Neuronal stem cell (in vitro differentiated cells): ENCODE data around the gene FUBP1.

Experiments
- DNase-seq: peaks from one replicate; pipeline ENCODE4 v3.0.0-alpha.2; 2013; ENCODE audit warnings: low spot score
- H2AFZ ChIP-seq: one replicate; pipeline ENCODE4 v1.6.1; 2013; ENCODE audit warnings: mild to moderate bottlenecking, low read length, inconsistent platforms
- H2AK5ac ChIP-seq: 2 replicates; pipeline ENCODE4 v1.6.1; 2013; ENCODE audit warnings: low read depth, mild to moderate bottlenecking, inconsistent platforms, low read length, moderate library complexity, mixed read lengths
- H2BK120ac ChIP-seq: 2 replicates; pipeline ENCODE4 v1.6.1; 2013; ENCODE audit warnings: low read depth, mild to moderate bottlenecking, inconsistent platforms, low read length, moderate library complexity, mixed read lengths
- H2BK12ac ChIP-seq: one replicate; pipeline ENCODE4 v1.6.1; 2013; ENCODE audit warnings: low read length, inconsistent platforms
- H2BK15ac ChIP-seq: 2 replicates; pipeline ENCODE4 v1.6.1; 2013; ENCODE audit warnings: mild to moderate bottlenecking, low read length, inconsistent platforms, mixed read lengths
- H2BK5ac ChIP-seq: one replicate; pipeline ENCODE4 v1.6.1; 2013; ENCODE audit warnings: inconsistent platforms, mild to moderate bottlenecking, low read length, moderate library complexity
- H3K14ac ChIP-seq: one replicate; pipeline ENCODE4 v1.6.1; 2013; ENCODE audit warnings: low read length, inconsistent platforms
- H3K18ac ChIP-seq: 2 replicates; pipeline ENCODE4 v1.6.1; 2013; ENCODE audit warnings: low read length, inconsistent platforms
- H3K23ac ChIP-seq: 2 replicates; pipeline ENCODE4 v1.6.1; 2013; ENCODE audit warnings: low read depth, mild to moderate bottlenecking, mixed read lengths, low read length, inconsistent platforms; ENCODE audit not compliant: poor library complexity
- H3K27ac ChIP-seq: replicated peaks from 3 replicates; pipeline ENCODE4 v1.5.1; 2013; ENCODE audit warnings: low read length, inconsistent platforms
- H3K27me3 ChIP-seq, 3 experiments: 2 replicates each; pipeline ENCODE4 v1.6.1; 2013; ENCODE audit warnings: low read length in 3 of 3, mild to moderate bottlenecking in 2 of 3, inconsistent platforms in 1 of 3, low read depth in 1 of 3, mixed read lengths in 1 of 3, moderate library complexity in 1 of 3; ENCODE audit not compliant: control insufficient read depth in 3 of 3, insufficient read depth in 3 of 3
- H3K36me3 ChIP-seq, 2 donors: replicated peaks in 1 of 2; 2 replicates each; pipeline ENCODE4 v1.6.1; 2013; ENCODE audit warnings: low read length in 2 of 2; ENCODE audit not compliant: control insufficient read depth in 2 of 2, insufficient read depth in 2 of 2
- H3K4ac ChIP-seq: 2 replicates; pipeline ENCODE4 v1.6.1; 2013; ENCODE audit warnings: inconsistent platforms, mild to moderate bottlenecking, low read length, moderate library complexity
- H3K4me1 ChIP-seq, 2 donors: 1 replicate in 1 of 2; 2 replicates in 1 of 2; pipeline ENCODE4 v1.6.1; 2013; ENCODE audit warnings: low read length in 2 of 2, low read depth in 1 of 2; ENCODE audit not compliant: control insufficient read depth in 2 of 2, insufficient read depth in 1 of 2
- H3K4me2 ChIP-seq: one replicate; pipeline ENCODE4 v1.6.1; 2013; ENCODE audit warnings: mild to moderate bottlenecking, low read length, inconsistent platforms; ENCODE audit not compliant: insufficient read depth, poor library complexity, severe bottlenecking
- H3K4me3 ChIP-seq, 2 donors: 2 replicates each; pipeline ENCODE4 v1.5.1; 2013; ENCODE audit warnings: low read length in 2 of 2, mild to moderate bottlenecking in 2 of 2, inconsistent platforms in 1 of 2, moderate library complexity in 1 of 2
- H3K79me1 ChIP-seq: one replicate; pipeline ENCODE4 v1.6.1; 2013; ENCODE audit warnings: low read depth, mild to moderate bottlenecking, inconsistent platforms, low read length, moderate library complexity
- H3K9ac ChIP-seq: one replicate; pipeline ENCODE4 v1.6.1; 2013; ENCODE audit warnings: mild to moderate bottlenecking, low read depth, low read length, inconsistent platforms; ENCODE audit not compliant: poor library complexity
- H3K9me3 ChIP-seq, 2 donors: replicated peaks in 1 of 2; 2 replicates each; pipeline versions ENCODE3 to v1.6.1; 2013; ENCODE audit warnings: low read length in 2 of 2, mild to moderate bottlenecking in 2 of 2, inconsistent platforms in 1 of 2, low read depth in 1 of 2, mixed read lengths in 1 of 2, moderate library complexity in 1 of 2; ENCODE audit not compliant: control insufficient read depth in 2 of 2, insufficient read depth in 1 of 2
- H4K8ac ChIP-seq: one replicate; pipeline ENCODE4 v1.6.1; 2013; ENCODE audit warnings: low read depth, mild to moderate bottlenecking, inconsistent platforms, low read length, moderate library complexity
- H4K91ac ChIP-seq: one replicate; pipeline ENCODE4 v1.6.1; 2013; ENCODE audit warnings: low read length, low read depth, mild to moderate bottlenecking, inconsistent platforms; ENCODE audit not compliant: poor library complexity
- WGBS, 2 donors: extraction: QIAGEN DNeasy Blood & Tissue Kit; methylation state at CpG; one replicate each; pipeline ENCODE4 v1.1.7; 2013; ENCODE audit warnings: missing lambda C conversion rate in 2 of 2, mixed read lengths in 1 of 2; ENCODE audit not compliant: insufficient read length in 2 of 2, insufficient replicate concordance in 1 of 2; ENCODE audit errors: extremely low coverage in 2 of 2; 5-methylcytosine and 5-hydroxymethylcytosine counted together

Gene FUBP1

GRCh38 chr1:78004719-78005447 lies 26.0 kb upstream of the FUBP1 start, which contains the start of gene DNAJB4:
Gene DNAJB4, plus strand, starts transcription at chr1:78004939. Its CDS starts 172 bp downstream, at chr1:78005111.
- Histone ChIP-seq H3K36me3 (no peaks in the 10 kb centered on the region), H3K4me2 (peak within 1 kb of the TSS; percentile 38), H3K9me3 (no peaks in the 10 kb centered on the region), H3K4me1 (peaks cover 0 to 17% of the 10 kb centered on the region in 2 donors), H2BK15ac (no peak within 1 kb of the TSS), H3K27ac (no peak within 1 kb of the TSS), H2BK120ac (no peak within 1 kb of the TSS), H3K9ac (no peak within 1 kb of the TSS), H3K4ac (no peak within 1 kb of the TSS), H2BK12ac (no peak within 1 kb of the TSS), H3K4me3 (peak within 1 kb of the TSS in 1 of 2 donors; percentile 50), H3K79me1 (no peaks in the 10 kb centered on the region), H2AFZ (peak within 1 kb of the TSS; percentile 41), H3K23ac (no peak within 1 kb of the TSS), H3K18ac (no peak within 1 kb of the TSS), H3K14ac (no peak within 1 kb of the TSS), H4K8ac (no peak within 1 kb of the TSS), H2BK5ac (no peak within 1 kb of the TSS), H4K91ac (no peak within 1 kb of the TSS), H2AK5ac (no peak within 1 kb of the TSS), H3K27me3 (no peaks in the 10 kb centered on the region)
- no CpG with 5 or more reads among the region's 12 CpGs for WGBS, 2 donors
- peak; percentile 42 for DNase-seq

GRCh38 chr1:78003882-78004718 lies 25.2 kb upstream of the FUBP1 start:
- peak overlapping the region; percentile 38 for H3K4me2 ChIP-seq
- peak overlapping the region; percentile 41 for H2AFZ ChIP-seq
- H3K9ac ChIP-seq, result no peak overlapping the region
- no peak overlapping the region for H2BK5ac ChIP-seq
- no peaks in the 10 kb centered on the region for H3K9me3 ChIP-seq
- no peaks in the 10 kb centered on the region for H3K27me3 ChIP-seq
- H3K4me1 ChIP-seq, result peaks cover 0 to 17% of the 10 kb centered on the region in 2 donors
- no peak overlapping the region for H4K91ac ChIP-seq
- no peak overlapping the region for H3K23ac ChIP-seq
- H3K4ac ChIP-seq, result no peak overlapping the region
- no peak overlapping the region for H2BK12ac ChIP-seq
- H3K18ac ChIP-seq, result no peak overlapping the region
- no peaks in the 10 kb centered on the region for H3K79me1 ChIP-seq
- no peak overlapping the region for H4K8ac ChIP-seq
- peak; percentile 27 for DNase-seq
- H3K36me3 ChIP-seq, result no peaks in the 10 kb centered on the region
- no peak overlapping the region for H2BK15ac ChIP-seq
- H3K14ac ChIP-seq, result no peak overlapping the region
- H2BK120ac ChIP-seq, result no peak overlapping the region
- no CpG with 5 or more reads among the region's 8 CpGs for whole genome bisulfite sequencing, 2 donors
- H2AK5ac ChIP-seq, result no peak overlapping the region
- no peak overlapping the region for H3K27ac ChIP-seq
- H3K4me3 ChIP-seq, result peak overlapping the region in 1 of 2 donors; percentile 50

GRCh38 chr1:78003070-78003746 lies 24.3 kb upstream of the FUBP1 start:
- H3K27ac ChIP-seq, result no peak overlapping the region
- no peak overlapping the region for H3K9ac ChIP-seq
- no peak overlapping the region for H2AK5ac ChIP-seq
- no peak overlapping the region for H3K4me2 ChIP-seq
- H3K14ac ChIP-seq, result no peak overlapping the region
- H3K9me3 ChIP-seq, result no peaks in the 10 kb centered on the region
- H3K23ac ChIP-seq, result no peak overlapping the region
- H3K4me3 ChIP-seq, result no peak overlapping the region
- no CpG with 5 or more reads among the region's 3 CpGs for WGBS, 2 donors
- no peaks in the 10 kb centered on the region for H3K36me3 ChIP-seq
- H2BK12ac ChIP-seq, result no peak overlapping the region
- H3K4ac ChIP-seq, result no peak overlapping the region
- no peak overlapping the region for H4K91ac ChIP-seq
- no peak for DNase-seq
- H3K18ac ChIP-seq, result no peak overlapping the region
- no peaks in the 10 kb centered on the region for H3K79me1 ChIP-seq
- H3K4me1 ChIP-seq, result peaks cover 0 to 17% of the 10 kb centered on the region in 2 donors
- no peak overlapping the region for H2BK120ac ChIP-seq
- H3K27me3 ChIP-seq, result no peaks in the 10 kb centered on the region
- no peak overlapping the region for H2BK5ac ChIP-seq
- H2BK15ac ChIP-seq, result no peak overlapping the region
- H2AFZ ChIP-seq, result no peak overlapping the region
- H4K8ac ChIP-seq, result no peak overlapping the region
